Measurements from ENCODE around the gene KLK2.

KLK2 gene

DNA sequence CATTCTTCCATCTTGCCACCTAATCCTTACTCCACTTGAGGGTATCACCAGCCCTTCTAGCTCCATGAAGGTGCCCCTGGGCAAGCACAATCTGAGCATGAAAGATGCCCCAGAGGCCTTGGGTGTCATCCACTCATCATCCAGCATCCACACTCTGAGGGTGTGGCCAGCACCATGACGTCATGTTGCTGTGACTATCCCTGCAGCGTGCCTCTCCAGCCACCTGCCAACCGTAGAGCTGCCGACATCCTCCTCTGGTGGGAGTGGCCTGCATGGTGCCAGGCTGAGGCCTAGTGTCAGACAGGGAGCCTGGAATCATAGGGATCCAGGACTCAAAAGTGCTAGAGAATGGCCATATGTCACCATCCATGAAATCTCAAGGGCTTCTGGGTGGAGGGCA lies 21.6 kb upstream of the KLK2 start:
- DNase-seq, result no peak

DNA sequence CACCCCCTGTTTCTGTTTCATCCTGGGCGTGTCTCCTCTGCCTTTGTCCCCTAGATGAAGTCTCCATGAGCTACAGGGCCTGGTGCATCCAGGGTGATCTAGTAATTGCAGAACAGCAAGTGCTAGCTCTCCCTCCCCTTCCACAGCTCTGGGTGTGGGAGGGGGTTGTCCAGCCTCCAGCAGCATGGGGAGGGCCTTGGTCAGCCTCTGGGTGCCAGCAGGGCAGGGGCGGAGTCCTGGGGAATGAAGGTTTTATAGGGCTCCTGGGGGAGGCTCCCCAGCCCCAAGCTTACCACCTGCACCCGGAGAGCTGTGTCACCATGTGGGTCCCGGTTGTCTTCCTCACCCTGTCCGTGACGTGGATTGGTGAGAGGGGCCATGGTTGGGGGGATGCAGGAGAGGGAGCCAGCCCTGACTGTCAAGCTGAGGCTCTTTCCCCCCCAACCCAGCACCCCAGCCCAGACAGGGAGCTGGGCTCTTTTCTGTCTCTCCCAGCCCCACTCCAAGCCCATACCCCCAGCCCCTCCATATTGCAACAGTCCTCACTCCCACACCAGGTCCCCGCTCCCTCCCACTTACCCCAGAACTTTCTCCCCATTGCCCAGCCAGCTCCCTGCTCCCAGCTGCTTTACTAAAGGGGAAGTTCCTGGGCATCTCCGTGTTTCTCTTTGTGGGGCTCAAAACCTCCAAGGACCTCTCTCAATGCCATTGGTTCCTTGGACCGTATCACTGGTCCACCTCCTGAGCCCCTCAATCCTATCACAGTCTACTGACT lies 18.4 kb upstream of the KLK2 start, which contains the start of gene KLK3:
Gene KLK3, plus strand, starts transcription at position 280 of the 775 bp plus-strand sequence. Its CDS starts 41 bp downstream, at position 321.
- DNase-seq, result no peak

DNA sequence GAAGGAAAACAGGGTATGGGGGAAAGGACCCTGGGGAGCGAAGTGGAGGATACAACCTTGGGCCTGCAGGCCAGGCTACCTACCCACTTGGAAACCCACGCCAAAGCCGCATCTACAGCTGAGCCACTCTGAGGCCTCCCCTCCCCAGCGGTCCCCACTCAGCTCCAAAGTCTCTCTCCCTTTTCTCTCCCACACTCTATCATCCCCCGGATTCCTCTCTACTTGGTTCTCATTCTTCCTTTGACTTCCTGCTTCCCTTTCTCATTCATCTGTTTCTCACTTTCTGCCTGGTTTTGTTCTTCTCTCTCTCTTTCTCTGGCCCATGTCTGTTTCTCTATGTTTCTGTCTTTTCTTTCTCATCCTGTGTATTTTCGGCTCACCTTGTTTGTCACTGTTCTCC lies 15.9 kb upstream of the KLK2 start:
- no peak for DNase-seq

DNA sequence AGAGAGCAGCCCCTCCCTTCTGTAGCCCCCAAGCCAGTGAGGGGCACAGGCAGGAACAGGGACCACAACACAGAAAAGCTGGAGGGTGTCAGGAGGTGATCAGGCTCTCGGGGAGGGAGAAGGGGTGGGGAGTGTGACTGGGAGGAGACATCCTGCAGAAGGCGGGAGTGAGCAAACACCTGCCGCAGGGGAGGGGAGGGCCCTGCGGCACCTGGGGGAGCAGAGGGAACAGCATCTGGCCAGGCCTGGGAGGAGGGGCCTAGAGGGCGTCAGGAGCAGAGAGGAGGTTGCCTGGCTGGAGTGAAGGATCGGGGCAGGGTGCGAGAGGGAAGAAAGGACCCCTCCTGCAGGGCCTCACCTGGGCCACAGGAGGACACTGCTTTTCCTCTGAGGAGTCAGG lies 14.4 kb upstream of the KLK2 start:
- no peak for DNase-seq

DNA sequence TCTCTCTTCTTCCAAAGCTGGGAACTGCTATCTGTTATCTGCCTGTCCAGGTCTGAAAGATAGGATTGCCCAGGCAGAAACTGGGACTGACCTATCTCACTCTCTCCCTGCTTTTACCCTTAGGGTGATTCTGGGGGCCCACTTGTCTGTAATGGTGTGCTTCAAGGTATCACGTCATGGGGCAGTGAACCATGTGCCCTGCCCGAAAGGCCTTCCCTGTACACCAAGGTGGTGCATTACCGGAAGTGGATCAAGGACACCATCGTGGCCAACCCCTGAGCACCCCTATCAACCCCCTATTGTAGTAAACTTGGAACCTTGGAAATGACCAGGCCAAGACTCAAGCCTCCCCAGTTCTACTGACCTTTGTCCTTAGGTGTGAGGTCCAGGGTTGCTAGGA lies 13.4 kb upstream of the KLK2 start:
- no peak for DNase-seq

DNA sequence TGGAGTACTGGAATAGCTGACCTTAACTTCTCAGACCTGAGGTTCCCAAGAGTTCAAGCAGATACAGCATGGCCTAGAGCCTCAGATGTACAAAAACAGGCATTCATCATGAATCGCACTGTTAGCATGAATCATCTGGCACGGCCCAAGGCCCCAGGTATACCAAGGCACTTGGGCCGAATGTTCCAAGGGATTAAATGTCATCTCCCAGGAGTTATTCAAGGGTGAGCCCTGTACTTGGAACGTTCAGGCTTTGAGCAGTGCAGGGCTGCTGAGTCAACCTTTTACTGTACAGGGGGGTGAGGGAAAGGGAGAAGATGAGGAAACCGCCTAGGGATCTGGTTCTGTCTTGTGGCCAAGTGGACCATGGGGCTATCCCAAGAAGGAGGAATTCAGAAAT lies 12.2 kb upstream of the KLK2 start:
- DNase-seq, result no peak

DNA sequence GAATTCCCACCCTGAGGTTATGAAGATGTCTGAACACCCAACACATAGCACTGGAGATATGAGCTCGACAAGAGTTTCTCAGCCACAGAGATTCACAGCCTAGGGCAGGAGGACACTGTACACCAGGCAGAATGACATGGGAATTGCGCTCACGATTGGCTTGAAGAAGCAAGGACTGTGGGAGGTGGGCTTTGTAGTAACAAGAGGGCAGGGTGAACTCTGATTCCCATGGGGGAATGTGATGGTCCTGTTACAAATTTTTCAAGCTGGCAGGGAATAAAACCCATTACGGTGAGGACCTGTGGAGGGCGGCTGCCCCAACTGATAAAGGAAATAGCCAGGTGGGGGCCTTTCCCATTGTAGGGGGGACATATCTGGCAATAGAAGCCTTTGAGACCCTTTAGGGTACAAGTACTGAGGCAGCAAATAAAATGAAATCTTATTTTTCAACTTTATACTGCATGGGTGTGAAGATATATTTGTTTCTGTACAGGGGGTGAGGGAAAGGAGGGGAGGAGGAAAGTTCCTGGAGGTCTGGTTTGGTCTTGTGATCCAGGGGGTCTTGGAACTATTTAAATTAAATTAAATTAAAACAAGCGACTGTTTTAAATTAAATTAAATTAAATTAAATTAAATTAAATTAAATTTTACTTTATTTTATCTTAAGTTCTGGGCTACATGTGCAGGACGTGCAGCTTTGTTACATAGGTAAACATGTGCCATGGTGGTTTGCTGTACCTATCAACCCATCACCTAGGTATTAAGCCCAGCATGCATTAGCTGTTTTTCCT lies 11.5 kb upstream of the KLK2 start:
- DNase-seq, result no peak

DNA sequence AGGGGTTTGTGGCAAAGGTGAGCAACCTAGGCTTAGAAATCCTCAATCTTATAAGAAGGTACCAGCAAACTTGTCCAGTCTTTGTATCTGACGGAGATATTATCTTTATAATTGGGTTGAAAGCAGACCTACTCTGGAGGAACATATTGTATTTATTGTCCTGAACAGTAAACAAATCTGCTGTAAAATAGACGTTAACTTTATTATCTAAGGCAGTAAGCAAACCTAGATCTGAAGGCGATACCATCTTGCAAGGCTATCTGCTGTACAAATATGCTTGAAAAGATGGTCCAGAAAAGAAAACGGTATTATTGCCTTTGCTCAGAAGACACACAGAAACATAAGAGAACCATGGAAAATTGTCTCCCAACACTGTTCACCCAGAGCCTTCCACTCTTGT lies 3.8 kb upstream of the KLK2 start:
- no peak for DNase-seq

DNA sequence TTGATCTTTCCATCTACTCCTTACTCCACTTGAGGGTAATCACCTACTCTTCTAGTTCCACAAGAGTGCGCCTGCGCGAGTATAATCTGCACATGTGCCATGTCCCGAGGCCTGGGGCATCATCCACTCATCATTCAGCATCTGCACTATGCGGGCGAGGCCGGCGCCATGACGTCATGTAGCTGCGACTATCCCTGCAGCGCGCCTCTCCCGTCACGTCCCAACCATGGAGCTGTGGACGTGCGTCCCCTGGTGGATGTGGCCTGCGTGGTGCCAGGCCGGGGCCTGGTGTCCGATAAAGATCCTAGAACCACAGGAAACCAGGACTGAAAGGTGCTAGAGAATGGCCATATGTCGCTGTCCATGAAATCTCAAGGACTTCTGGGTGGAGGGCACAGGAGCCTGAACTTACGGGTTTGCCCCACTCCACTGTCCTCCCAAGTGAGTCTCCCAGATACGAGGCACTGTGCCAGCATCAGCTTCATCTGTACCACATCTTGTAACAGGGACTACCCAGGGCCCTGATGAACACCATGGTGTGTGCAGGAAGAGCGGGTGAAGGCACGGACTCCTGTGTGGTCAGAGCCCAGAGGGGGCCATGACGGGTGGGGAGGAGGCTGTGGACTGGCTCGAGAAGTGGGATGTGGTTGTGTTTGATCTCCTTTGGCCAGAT lies 2.7 kb upstream of the KLK2 start:
- DNase-seq, result peak; percentile 15

DNA sequence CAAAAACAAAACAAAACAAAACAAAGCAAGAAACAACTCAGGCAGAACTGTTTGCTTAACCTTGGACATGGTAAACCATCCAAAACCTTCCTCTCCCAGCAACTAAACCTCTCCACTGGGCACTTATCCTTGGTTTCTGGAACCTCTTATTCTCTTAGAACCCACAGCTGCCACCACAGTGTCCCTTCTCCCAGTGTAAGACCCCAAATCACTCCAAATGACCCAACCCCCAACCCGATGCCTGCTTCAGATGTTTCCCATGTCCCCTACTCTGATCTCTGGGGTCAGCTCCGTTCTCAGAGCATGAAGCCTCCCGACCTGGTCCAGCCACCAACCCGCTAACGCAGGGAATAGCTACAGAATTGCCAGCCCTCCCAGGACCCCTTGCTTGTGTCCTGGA lies 972 bp downstream of the KLK2 start:
- no peak for DNase-seq

DNA sequence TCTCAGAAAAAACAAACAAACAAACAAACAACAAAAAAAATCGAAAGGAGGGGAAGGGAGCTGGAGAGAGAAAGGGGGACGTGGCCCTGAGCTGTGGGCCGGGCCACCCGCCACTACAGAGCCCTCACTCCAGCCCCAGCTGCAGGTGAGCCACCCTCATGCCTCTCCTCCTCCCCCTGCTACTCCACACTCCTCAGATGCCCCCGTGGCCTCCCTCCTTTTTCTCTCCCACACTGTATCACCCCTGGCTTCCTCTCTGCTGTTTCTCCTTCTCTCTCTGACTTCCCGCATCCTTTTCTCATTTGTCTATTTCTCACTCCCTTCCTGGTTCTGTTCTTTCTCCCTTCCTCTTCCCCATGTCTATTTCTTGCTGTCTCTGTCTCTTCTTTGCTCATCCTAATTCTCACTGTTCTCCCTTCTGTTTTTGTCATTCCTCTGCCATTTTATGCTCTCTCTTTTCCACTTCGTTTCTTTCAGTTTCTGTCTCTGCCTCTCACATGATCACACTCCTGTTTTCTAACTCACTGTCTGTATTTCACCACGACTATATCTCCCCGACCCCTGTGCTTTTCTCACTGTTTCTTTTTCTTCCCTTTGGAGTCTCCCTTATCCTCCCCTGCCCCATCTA lies 2.7 kb downstream of the KLK2 start:
- no peak for DNase-seq

DNA sequence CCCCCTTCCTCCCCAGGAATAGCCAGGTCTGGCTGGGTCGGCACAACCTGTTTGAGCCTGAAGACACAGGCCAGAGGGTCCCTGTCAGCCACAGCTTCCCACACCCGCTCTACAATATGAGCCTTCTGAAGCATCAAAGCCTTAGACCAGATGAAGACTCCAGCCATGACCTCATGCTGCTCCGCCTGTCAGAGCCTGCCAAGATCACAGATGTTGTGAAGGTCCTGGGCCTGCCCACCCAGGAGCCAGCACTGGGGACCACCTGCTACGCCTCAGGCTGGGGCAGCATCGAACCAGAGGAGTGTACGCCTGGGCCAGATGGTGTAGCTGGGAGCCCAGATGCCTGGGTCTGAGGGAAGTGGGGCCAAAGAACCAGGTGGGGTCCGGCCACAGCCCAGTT lies 3.2 kb downstream of the KLK2 start:
- no peak for DNase-seq

DNA sequence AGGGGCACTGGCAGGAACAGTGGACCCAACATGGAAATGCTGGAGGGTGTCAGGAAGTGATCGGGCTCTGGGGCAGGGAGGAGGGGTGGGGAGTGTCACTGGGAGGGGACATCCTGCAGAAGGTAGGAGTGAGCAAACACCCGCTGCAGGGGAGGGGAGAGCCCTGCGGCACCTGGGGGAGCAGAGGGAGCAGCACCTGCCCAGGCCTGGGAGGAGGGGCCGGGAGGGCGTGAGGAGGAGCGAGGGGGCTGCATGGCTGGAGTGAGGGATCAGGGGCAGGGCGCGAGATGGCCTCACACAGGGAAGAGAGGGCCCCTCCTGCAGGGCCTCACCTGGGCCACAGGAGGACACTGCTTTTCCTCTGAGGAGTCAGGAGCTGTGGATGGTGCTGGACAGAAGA lies 4.1 kb downstream of the KLK2 start:
- no peak for DNase-seq

DNA sequence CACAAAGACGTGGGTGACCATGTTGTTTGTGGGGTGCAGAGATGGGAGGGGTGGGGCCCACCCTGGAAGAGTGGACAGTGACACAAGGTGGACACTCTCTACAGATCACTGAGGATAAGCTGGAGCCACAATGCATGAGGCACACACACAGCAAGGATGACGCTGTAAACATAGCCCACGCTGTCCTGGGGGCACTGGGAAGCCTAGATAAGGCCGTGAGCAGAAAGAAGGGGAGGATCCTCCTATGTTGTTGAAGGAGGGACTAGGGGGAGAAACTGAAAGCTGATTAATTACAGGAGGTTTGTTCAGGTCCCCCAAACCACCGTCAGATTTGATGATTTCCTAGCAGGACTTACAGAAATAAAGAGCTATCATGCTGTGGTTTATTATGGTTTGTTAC lies 5.6 kb downstream of the KLK2 start:
- DNase-seq, result no peak

DNA sequence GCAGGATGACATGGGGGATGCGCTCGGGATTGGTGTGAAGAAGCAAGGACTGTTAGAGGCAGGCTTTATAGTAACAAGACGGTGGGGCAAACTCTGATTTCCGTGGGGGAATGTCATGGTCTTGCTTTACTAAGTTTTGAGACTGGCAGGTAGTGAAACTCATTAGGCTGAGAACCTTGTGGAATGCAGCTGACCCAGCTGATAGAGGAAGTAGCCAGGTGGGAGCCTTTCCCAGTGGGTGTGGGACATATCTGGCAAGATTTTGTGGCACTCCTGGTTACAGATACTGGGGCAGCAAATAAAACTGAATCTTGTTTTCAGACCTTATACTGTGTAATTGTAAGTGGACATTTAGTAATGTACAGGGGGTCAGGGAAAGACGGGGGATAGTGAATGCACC lies 7.0 kb downstream of the KLK2 start:
- DNase-seq, result no peak

DNA sequence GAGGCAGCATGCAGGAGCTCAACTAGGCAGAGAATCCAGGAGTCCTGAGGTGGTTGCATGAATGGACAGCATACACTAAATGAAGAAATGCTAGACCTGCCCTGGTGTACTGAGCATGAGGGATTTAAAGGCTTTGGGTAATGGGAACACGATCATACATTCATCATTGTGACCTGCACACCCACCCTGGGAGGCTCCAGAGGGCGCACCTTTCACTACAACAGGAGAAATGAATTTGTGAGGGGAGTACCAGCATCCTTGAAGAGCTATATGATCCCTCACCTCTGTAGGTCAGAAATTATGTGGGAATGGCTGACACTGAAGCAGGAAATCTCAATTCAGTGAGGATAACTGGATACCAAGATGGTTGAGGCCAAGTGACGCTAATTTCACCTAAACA lies 8.9 kb downstream of the KLK2 start:
- DNase-seq, result no peak

DNA sequence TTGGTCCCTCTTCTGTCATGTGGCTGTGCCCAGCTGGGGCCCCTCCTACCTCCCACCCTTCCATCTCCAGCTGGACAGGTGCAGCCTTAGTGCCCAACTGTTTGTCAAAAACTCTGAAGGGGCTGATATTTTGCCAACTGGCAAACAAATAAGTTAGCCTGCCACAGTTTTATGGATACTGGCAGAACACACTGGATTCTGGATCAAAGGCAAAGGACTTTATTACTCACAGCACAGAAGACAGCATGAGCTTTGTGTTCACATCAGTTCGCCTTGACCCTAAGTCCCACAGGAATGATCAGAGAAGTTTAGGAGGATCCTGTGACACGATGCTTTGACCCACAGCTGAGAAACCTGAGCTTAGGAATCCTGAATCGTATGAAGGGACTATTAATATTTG lies 16.4 kb downstream of the KLK2 start:
- no peak for DNase-seq

DNA sequence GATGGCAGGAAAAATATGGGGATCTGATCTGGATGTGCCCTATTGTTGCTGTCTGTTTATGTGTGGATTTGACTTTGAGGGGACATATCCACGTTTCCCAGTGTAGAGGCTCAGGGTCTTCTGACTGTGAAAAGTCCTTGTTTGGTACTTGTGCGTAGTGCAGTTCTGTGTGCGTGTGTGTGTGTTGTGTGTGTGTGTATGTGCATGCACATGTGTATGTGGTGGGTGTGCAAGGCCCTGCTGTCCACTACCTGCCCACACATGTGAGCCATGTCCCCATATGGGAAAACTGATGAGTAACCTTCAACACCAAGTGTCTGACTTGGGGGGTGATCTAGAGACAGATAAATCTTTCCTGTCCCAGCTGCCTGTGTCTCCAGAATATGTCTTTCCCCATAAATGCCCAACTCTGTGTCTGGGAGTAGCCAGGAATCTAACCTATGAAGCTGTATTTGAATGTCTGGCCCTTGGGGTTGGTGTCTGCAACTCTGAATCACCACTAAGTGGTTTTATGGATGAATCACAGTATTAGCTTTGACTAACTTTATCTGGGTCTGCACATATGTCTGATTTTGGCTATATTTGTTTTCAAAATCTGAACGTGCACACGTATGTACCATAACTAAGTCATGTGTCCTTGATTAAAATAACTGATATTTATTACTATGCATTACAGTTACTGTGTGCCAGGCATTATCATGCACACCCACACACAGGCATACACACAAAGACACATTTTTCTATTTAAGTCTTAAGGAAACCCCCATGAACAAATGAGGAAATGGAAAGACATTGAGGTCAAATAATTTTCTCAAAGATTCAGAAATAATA lies 17.4 kb downstream of the KLK2 start:
- no peak for DNase-seq

DNA sequence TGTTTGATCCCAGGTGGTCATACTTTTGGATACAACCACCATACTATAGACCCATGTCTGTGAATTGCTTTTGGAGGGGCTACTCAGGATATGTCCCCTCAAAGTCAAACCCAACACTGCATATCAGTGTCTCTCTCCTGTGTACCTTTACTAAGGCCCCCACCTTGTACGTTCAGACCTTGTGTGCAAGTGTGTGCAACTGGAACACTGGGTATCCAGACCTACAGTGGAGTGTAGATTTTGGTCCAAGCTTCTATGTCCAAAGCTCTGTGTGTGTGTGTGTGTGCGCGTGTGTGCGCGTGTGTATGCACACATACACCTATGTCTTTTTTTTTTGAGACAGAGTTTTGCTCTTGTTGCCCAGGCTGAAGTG lies 18.0 kb downstream of the KLK2 start:
- DNase-seq, result no peak

DNA sequence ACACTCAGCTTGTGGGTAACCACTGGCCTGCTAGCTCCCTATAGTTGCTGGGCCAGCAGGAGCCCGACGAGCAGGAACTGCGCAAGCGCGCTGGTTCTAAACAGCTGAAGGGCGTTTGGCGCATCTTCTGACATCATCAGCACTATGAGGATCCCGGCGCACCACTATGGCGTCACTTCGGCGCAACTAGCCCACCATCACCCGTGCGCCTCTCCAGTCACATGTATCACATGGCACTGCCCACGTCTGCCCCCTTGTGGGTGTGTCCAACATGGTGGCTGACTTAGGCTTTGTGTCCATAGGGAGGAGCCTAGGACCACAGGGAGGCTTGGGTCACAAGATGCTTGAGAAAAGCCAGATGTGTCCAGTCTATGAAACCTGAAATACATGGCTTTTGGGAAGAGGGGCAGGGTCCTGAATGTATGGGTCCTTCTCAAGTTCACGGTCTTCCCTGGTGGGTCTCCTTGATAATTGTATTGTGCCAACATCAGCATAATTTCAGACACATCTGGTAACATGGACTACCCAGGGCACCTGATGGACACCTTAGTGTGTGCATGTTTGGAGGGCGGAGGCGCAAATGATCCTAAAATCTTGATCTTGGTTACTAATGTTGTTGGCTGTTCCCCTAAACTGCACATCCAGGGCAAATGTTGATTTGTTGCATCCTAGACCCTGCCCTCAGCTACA lies 20.0 kb downstream of the KLK2 start:
- no peak for DNase-seq

DNA sequence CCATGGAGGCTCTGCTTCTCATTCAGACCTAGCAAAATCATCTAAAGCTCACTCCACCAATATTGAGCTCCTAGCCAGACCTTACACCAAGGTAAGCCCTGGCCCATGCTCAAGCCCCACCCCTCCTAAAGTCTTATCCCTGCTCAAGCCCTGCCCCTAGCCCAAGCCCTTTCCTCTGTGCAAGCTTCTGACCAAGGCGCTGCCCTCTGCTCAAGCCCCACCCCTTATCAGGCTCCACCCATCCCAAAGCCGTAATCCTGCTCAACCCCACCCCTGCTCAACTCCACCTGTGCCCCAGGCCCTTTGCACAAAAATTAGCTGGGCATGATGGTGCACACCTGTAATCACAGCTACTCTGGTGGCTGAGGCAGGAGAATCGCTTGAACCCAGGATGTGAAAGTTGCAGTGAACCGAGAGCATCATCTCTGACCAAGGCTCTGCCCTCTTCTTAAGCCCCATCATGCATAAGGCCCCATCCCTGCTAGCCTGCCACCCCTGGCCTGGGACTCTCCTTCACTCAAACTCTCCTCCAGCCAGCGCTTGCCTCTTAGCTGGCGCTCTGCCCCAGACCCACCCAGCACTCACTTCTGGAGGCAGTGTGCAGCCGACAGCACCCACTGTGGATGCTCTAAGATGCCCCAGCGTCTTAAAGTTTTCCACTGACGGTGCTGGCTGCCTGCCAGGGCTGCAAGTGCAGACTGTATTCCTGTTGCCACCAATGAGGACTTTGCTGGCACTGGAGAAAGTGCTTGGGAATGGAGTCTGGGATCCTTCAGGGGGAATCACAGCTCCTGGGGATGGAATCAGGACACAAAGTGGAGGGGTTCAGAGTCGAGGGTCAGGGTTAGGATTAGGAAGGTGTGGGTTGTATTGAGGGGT lies 21.5 kb downstream of the KLK2 start:
- no peak for DNase-seq

All from stimulated activated CD4-positive, alpha-beta T cell treated with anti-CD3 and anti-CD28 coated beads, Interleukin-4, amount 100 ng/mL, for 1 hour (primary cell).